Measurements from ENCODE around the gene THPO. TPM values are rescaled to one million over a fixed set of nuclear protein-coding genes. Genes with fewer than 3 reads are reported as not detected.

The THPO gene
- total RNA-seq, 1 donor: not detected

- no peak overlapping the region for H3K4me3 ChIP-seq (ENCODE audit: low read length)
- no peaks in the 10 kb centered on the region for H3K27me3 ChIP-seq (ENCODE audit: insufficient read depth, low read length)
- no peaks in the 10 kb centered on the region for H3K9me3 ChIP-seq (ENCODE audit: low read depth, low read length)
- no peaks in the 10 kb centered on the region for H3K4me1 ChIP-seq (ENCODE audit: insufficient read depth, low read length)
Observed at GRCh38 chr3:184389384-184389783, 11.4 kb upstream of the THPO start.

DNA sequence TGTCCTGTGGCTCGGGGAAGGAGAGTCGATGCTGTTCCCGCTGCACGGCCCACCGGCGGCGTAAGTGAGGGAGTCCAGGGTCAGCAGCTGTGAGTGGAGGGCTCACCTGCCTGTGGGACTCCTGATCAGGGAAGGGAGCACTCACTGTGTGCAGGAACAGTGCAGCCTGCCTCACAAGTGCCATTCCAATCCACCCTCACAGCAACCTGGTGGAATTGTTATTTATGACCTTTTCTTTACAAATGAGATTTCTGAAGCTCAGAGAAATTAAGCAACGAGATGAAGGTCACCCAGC, 10.9 kb upstream of the THPO start:
- H3K4me3 ChIP-seq (ENCODE audit: low read length): no peak overlapping the region
- no peaks in the 10 kb centered on the region for H3K27me3 ChIP-seq (ENCODE audit: insufficient read depth, low read length)
- no peaks in the 10 kb centered on the region for H3K4me1 ChIP-seq (ENCODE audit: insufficient read depth, low read length)
- no peaks in the 10 kb centered on the region for H3K9me3 ChIP-seq (ENCODE audit: low read depth, low read length)

- Histone ChIP-seq H3K4me3 (ENCODE audit: low read length) (no peak overlapping the region), H3K27me3 (ENCODE audit: insufficient read depth, low read length) (no peaks in the 10 kb centered on the region), H3K4me1 (ENCODE audit: insufficient read depth, low read length) (no peaks in the 10 kb centered on the region), H3K9me3 (ENCODE audit: low read depth, low read length) (no peaks in the 10 kb centered on the region)
Observed at GRCh38 chr3:184388164-184388935, 10.3 kb upstream of the THPO start.

DNA sequence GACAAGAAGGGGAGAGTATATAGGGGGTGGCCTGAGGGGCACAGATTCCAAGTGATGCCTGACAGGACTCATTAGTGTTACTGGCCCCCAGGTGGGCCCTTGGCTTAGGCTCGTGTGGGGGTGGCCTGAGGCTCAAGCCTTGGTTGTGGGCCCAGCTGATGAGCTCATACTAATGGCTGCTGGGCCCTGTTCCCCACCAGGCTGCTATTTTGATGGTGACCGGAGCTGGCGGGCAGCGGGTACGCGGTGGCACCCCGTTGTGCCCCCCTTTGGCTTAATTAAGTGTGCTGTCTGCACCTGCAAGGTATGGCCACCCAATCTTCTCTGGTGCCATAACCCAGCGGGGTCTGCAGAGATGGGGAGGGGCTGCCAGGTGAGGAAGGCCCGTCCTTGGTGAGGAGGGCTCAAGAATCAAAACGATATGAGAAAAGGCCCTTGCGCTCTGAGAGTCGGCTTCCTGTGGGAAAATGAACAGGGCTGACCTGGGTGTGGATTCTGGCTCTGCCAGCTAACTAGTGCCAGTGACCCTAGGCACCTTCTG, 9.2 kb upstream of the THPO start:
- H3K4me3 ChIP-seq (ENCODE audit: low read length): no peak overlapping the region
- peaks cover 3% of the 10 kb centered on the region for H3K27me3 ChIP-seq (ENCODE audit: insufficient read depth, low read length)
- no peaks in the 10 kb centered on the region for H3K4me1 ChIP-seq (ENCODE audit: insufficient read depth, low read length)
- no peaks in the 10 kb centered on the region for H3K9me3 ChIP-seq (ENCODE audit: low read depth, low read length)

DNA sequence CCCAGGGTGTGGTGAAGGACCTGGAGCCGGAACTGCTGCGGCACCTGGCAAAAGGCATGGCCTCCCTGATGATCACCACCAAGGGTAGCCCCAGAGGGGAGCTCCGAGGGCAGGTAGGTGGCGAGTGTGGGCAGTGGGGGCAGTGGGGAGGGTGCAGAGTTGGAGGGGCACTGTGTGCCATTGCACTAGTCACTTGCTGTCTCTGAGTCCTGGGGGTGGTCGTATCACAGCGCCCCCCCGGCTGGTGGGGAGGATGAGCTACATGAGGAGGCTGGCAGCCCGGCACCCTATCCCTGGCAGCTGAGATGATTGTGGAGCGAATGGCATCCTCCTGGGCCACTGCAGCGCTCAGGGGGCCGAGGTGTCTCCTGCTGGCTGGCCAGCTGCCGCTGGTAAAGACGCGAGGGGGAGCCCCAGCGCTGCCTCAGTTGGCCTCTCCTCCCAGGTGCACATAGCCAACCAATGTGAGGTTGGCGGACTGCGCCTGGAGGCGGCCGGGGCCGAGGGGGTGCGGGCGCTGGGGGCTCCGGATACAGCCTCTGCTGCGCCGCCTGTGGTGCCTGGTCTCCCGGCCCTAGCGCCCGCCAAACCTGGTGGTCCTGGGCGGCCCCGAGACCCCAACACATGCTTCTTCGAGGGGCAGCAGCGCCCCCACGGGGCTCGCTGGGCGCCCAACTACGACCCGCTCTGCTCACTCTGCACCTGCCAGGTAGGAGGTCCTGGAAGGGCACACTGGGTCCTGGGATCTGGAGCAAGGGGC, 8.2 kb upstream of the THPO start:
- no peaks in the 10 kb centered on the region for H3K9me3 ChIP-seq (ENCODE audit: low read depth, low read length)
- H3K4me3 ChIP-seq (ENCODE audit: low read length): no peak overlapping the region
- peaks cover 7% of the 10 kb centered on the region for H3K4me1 ChIP-seq (ENCODE audit: insufficient read depth, low read length)
- H3K27me3 ChIP-seq (ENCODE audit: insufficient read depth, low read length): peaks cover 13% of the 10 kb centered on the region

DNA sequence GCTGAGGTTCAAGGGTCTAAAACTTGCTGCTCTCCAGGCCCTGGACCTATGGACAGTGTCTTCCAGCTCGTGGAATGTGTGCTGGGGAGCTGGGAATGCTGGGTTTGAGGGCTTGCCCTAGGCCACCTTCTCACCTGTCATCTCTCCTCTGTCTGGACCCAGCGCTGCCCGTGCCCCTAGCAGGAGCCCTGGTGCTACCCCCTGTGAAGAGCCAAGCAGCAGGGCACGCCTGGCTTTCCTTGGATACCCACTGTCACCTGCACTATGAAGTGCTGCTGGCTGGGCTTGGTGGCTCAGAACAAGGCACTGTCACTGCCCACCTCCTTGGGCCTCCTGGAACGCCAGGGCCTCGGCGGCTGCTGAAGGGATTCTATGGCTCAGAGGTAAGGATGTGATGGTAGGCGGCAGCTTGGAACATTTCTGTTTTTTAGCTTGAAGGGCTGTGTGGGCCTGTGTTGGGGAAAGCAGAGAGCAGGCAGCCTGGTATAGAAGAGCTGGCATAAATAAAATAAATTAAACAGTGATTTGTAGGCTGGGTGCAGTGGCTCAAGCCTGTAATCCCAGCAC, 6.9 kb upstream of the THPO start:
- Histone ChIP-seq H3K4me1 (ENCODE audit: insufficient read depth, low read length) (peaks cover 15% of the 10 kb centered on the region), H3K9me3 (ENCODE audit: low read depth, low read length) (no peaks in the 10 kb centered on the region), H3K4me3 (ENCODE audit: low read length) (no peak overlapping the region), H3K27me3 (ENCODE audit: insufficient read depth, low read length) (peaks cover 21% of the 10 kb centered on the region)

- H3K27me3 ChIP-seq (ENCODE audit: insufficient read depth, low read length): peaks cover 22% of the 10 kb centered on the region
- peaks cover 15% of the 10 kb centered on the region for H3K4me1 ChIP-seq (ENCODE audit: insufficient read depth, low read length)
- no peaks in the 10 kb centered on the region for H3K9me3 ChIP-seq (ENCODE audit: low read depth, low read length)
- H3K4me3 ChIP-seq (ENCODE audit: low read length): no peak overlapping the region
Observed at GRCh38 chr3:184384342-184384741, 6.3 kb upstream of the THPO start.

GRCh38 chr3:184383033-184383740, 5.2 kb upstream of the THPO start:
- Histone ChIP-seq H3K4me1 (ENCODE audit: insufficient read depth, low read length) (peaks cover 15% of the 10 kb centered on the region), H3K9me3 (ENCODE audit: low read depth, low read length) (no peaks in the 10 kb centered on the region), H3K27me3 (ENCODE audit: insufficient read depth, low read length) (peaks cover 34% of the 10 kb centered on the region), H3K4me3 (ENCODE audit: low read length) (no peak overlapping the region)

- H3K4me1 ChIP-seq (ENCODE audit: insufficient read depth, low read length): peaks cover 15% of the 10 kb centered on the region
- no peak overlapping the region for H3K4me3 ChIP-seq (ENCODE audit: low read length)
- H3K27me3 ChIP-seq (ENCODE audit: insufficient read depth, low read length): peaks cover 41% of the 10 kb centered on the region
- H3K9me3 ChIP-seq (ENCODE audit: low read depth, low read length): no peaks in the 10 kb centered on the region
Observed at GRCh38 chr3:184382326-184383032, 4.5 kb upstream of the THPO start.

GRCh38 chr3:184381261-184382224, 3.5 kb upstream of the THPO start:
- Histone ChIP-seq H3K27me3 (ENCODE audit: insufficient read depth, low read length) (peaks cover 44% of the 10 kb centered on the region), H3K4me1 (ENCODE audit: insufficient read depth, low read length) (peaks cover 15% of the 10 kb centered on the region), H3K4me3 (ENCODE audit: low read length) (no peak overlapping the region)

DNA sequence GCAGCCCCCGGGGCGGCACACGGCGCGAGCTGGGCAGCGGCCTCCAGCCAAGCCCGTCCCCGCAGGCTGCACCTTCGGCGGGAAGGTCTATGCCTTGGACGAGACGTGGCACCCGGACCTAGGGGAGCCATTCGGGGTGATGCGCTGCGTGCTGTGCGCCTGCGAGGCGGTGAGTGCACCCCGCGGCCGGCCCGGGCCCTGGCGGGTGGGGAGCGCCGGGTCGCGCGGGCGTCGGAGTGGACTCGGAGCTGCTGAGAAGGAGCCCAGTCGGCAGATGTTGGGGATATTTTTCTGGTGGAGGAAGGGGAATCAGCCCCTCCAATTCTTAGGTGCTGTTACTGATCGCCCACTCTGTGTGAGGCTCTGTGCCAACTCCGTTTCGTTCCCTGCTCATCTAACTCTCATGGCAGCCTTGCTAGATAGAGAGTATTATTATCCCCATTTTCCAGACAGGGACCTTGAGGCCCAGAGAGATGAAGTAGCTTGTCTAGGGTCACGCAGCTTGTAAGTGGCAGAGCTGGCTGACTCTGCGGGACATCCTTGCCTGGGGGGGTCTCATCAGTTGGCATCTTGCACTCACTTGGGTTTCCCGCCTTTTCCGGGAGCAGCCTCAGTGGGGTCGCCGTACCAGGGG, 2.7 kb upstream of the THPO start:
- H3K4me1 ChIP-seq (ENCODE audit: insufficient read depth, low read length): peaks cover 15% of the 10 kb centered on the region
- H3K9me3 ChIP-seq (ENCODE audit: low read depth, low read length): no peaks in the 10 kb centered on the region
- H3K4me3 ChIP-seq (ENCODE audit: low read length): no peak overlapping the region
- peaks cover 44% of the 10 kb centered on the region for H3K27me3 ChIP-seq (ENCODE audit: insufficient read depth, low read length)

More at GRCh38 chr3:184381261-184382224, 3.5 kb upstream of the THPO start:
- no peaks in the 10 kb centered on the region for H3K9me3 ChIP-seq (ENCODE audit: low read depth, low read length)

- H3K4me3 ChIP-seq (ENCODE audit: low read length): no peak overlapping the region
- peaks cover 15% of the 10 kb centered on the region for H3K4me1 ChIP-seq (ENCODE audit: insufficient read depth, low read length)
- H3K9me3 ChIP-seq (ENCODE audit: low read depth, low read length): no peaks in the 10 kb centered on the region
- H3K27me3 ChIP-seq (ENCODE audit: insufficient read depth, low read length): peaks cover 46% of the 10 kb centered on the region
Observed at GRCh38 chr3:184380185-184380626, 2.2 kb upstream of the THPO start.
